ENCODE measurements around the gene CRYL1. TPM values are rescaled to one million over a fixed set of nuclear protein-coding genes. Genes with fewer than 3 reads are reported as not detected.

The CRYL1 gene
- polyA plus RNA-seq, 3 donors: 22.9 to 42.7 (median 23.9) TPM

GRCh38 chr13:20371825-20372224, 153.8 kb downstream of the CRYL1 start:
- H3K27ac ChIP-seq (ENCODE audit: low read depth, low read length): no peak overlapping the region
- 76 to 92% (median 89%) methylated on average over 4 of the region's 4 CpGs for WGBS, 3 donors

GRCh38 chr13:20370815-20371421, 154.7 kb downstream of the CRYL1 start:
- H3K27ac ChIP-seq (ENCODE audit: low read depth, low read length): no peak overlapping the region
- 56 to 63% (median 60%) methylated on average over 2 of the region's 2 CpGs for WGBS, 3 donors

- WGBS, 3 donors: 79 to 94% (median 89%) methylated on average over 8 of the region's 8 CpGs
- H3K27ac ChIP-seq (ENCODE audit: low read depth, low read length): no peak overlapping the region
Measured at GRCh38 chr13:20369886-20370361, 155.7 kb downstream of the CRYL1 start.

GRCh38 chr13:20366056-20366455, 159.6 kb downstream of the CRYL1 start:
- 85 to 91% (median 85%) methylated on average over 8 of the region's 8 CpGs for WGBS, 3 donors
- H3K27ac ChIP-seq (ENCODE audit: low read depth, low read length): no peak overlapping the region

- H3K27ac ChIP-seq (ENCODE audit: low read depth, low read length): no peak overlapping the region
- WGBS, 3 donors: 60 to 65% (median 64%) methylated on average over 7 of the region's 7 CpGs
Measured at GRCh38 chr13:20363603-20364002, 162.1 kb downstream of the CRYL1 start.

GRCh38 chr13:20363172-20363571, 162.5 kb downstream of the CRYL1 start:
- WGBS, 3 donors: 77 to 90% (median 83%) methylated on average over 8 of the region's 8 CpGs
- H3K27ac ChIP-seq (ENCODE audit: low read depth, low read length): no peak overlapping the region

- H3K27ac ChIP-seq (ENCODE audit: low read depth, low read length): no peak overlapping the region
- WGBS, 3 donors: 79 to 89% (median 82%) methylated on average over 17 of the region's 17 CpGs
Measured at GRCh38 chr13:20362484-20363041, 163.1 kb downstream of the CRYL1 start.

GRCh38 chr13:20360835-20361412, 164.7 kb downstream of the CRYL1 start:
- WGBS, 3 donors: 42 to 70% (median 66%) methylated on average over 5 of the region's 5 CpGs

GRCh38 chr13:20360041-20360491, 165.6 kb downstream of the CRYL1 start:
- WGBS, 3 donors: 61 to 80% (median 78%) methylated on average over 3 of the region's 3 CpGs
- no peak overlapping the region for H3K27ac ChIP-seq (ENCODE audit: low read depth, low read length)

More at GRCh38 chr13:20360835-20361412, 164.7 kb downstream of the CRYL1 start:
- no peak overlapping the region for H3K27ac ChIP-seq (ENCODE audit: low read depth, low read length)

GRCh38 chr13:20359335-20359734, 166.3 kb downstream of the CRYL1 start:
- H3K27ac ChIP-seq (ENCODE audit: low read depth, low read length): no peak overlapping the region
- WGBS, 3 donors: 88 to 92% (median 89%) methylated on average over 5 of the region's 5 CpGs

GRCh38 chr13:20358022-20358421, 167.6 kb downstream of the CRYL1 start:
- H3K27ac ChIP-seq (ENCODE audit: low read depth, low read length): no peak overlapping the region
- WGBS, 3 donors: 84 to 88% (median 85%) methylated on average over 8 of the region's 8 CpGs

- no peak overlapping the region for H3K27ac ChIP-seq (ENCODE audit: low read depth, low read length)
- WGBS, 3 donors: 20 to 50% (median 47%) methylated on average over 7 of the region's 7 CpGs
Measured at GRCh38 chr13:20356444-20356843, 169.2 kb downstream of the CRYL1 start.

- 87 to 95% (median 91%) methylated on average over 3 of the region's 3 CpGs for WGBS, 3 donors
Measured at GRCh38 chr13:20354722-20355121, 170.9 kb downstream of the CRYL1 start.

GRCh38 chr13:20353973-20354372, 171.7 kb downstream of the CRYL1 start:
- WGBS, 3 donors: 91 to 95% (median 93%) methylated on average over 2 of the region's 2 CpGs

More at GRCh38 chr13:20354722-20355121, 170.9 kb downstream of the CRYL1 start:
- no peak overlapping the region for H3K27ac ChIP-seq (ENCODE audit: low read depth, low read length)

More at GRCh38 chr13:20353973-20354372, 171.7 kb downstream of the CRYL1 start:
- no peak overlapping the region for H3K27ac ChIP-seq (ENCODE audit: low read depth, low read length)

Other genes starting within 250 kb of the CRYL1 start
- 10 to 100 TPM in 1 of 3 donors, 1 to 10 TPM in 2; 4.4 to 13.0 (median 5.4) TPM for gene IFT88, start 41.3 kb upstream of the CRYL1 start, polyA plus RNA-seq
- gene IL17D, start 177.8 kb upstream of the CRYL1 start, polyA plus RNA-seq: 1 to 10 TPM in 1 of 3 donors, under 1 TPM in 2; 0.54 to 7.3 (median 0.98) TPM
- gene EEF1AKMT1, start 248.1 kb upstream of the CRYL1 start, polyA plus RNA-seq: 10 to 100 TPM in 1 of 3 donors, 1 to 10 TPM in 2; 3.7 to 15.9 (median 6.0) TPM

Measured in adipose tissue (tissue), 3 donors.